Caco-2 (cell line): Measurements from ENCODE around the gene ZC2HC1C. TPM values are rescaled to one million over a fixed set of nuclear protein-coding genes. Genes with fewer than 3 reads are reported as not detected.

Experiments used
- BruUV-seq: library from RNA; stranded (reverse); fragments of 400-500 nt; replicated peaks from 2 replicates; lab custom pipeline; 2021; lab: Mats Ljungman, UMichigan
- CTCF ChIA-PET: fragments of 300-600 bp; sonication (Branson Sonifier 250); formaldehyde crosslinking; loops from one replicate; lab custom pipeline; 2022; ENCODE audit warnings: antibody characterized with exemption; lab: Charles Lee
- POLR2A ChIA-PET: fragments of 300-600 bp; sonication (Branson Sonifier 250); formaldehyde crosslinking; loops from one replicate; lab custom pipeline; 2022; ENCODE audit warnings: antibody characterized with exemption; lab: Charles Lee
- DNase-seq, 2 experiments: peaks; one replicate each; pipeline versions ENCODE4 v3.0.0 to v3.0.0-alpha.2; 2020 to 2022
- H3K27me3 ChIP-seq: replicated peaks from 2 replicates; pipeline ENCODE4 v1.6.0; 2011; ENCODE audit warnings: low read length; ENCODE audit not compliant: control insufficient read depth, insufficient read depth
- H3K36me3 ChIP-seq: 2 replicates; pipeline ENCODE4 v1.5.1; 2011; ENCODE audit warnings: low read length; ENCODE audit not compliant: control insufficient read depth, insufficient read depth
- H3K4me1 ChIP-seq: fragments of 250-450 bp; sonication (Bioruptor Pico); 2 replicates; pipeline ENCODE4 v1.5.1; 2020; ENCODE audit warnings: mild to moderate bottlenecking
- H3K4me3 ChIP-seq: 2 replicates; pipeline ENCODE4 v1.5.1; 2011; ENCODE audit warnings: low read depth, mild to moderate bottlenecking, control low read depth, low read length
- H3K9me3 ChIP-seq: fragments of 250-450 bp; sonication (Bioruptor Pico); 2 replicates; pipeline ENCODE4 v1.5.1; 2020; ENCODE audit warnings: mild to moderate bottlenecking, moderate library complexity
- H3K27ac Mint-ChIP-seq: one replicate; pipeline ENCODE4 v1.8.0; 2022; ENCODE audit warnings: mixed read lengths; ENCODE audit not compliant: unreplicated experiment
- H3K27me3 Mint-ChIP-seq: one replicate; pipeline ENCODE4 v1.8.0; 2022; ENCODE audit warnings: mixed read lengths; ENCODE audit not compliant: insufficient read depth, unreplicated experiment
- H3K36me3 Mint-ChIP-seq: one replicate; pipeline ENCODE4 v1.8.0; 2022; ENCODE audit warnings: mild to moderate bottlenecking, mixed read lengths; ENCODE audit not compliant: insufficient read depth, unreplicated experiment
- H3K4me1 Mint-ChIP-seq: one replicate; pipeline ENCODE4 v1.8.0; 2022; ENCODE audit warnings: low read depth, mixed read lengths; ENCODE audit not compliant: unreplicated experiment
- H3K4me3 Mint-ChIP-seq: one replicate; pipeline ENCODE4 v1.8.0; 2022; ENCODE audit warnings: mild to moderate bottlenecking, moderate library complexity, mixed read lengths; ENCODE audit not compliant: unreplicated experiment
- H3K9me3 Mint-ChIP-seq: one replicate; pipeline ENCODE4 v1.8.0; 2022; ENCODE audit warnings: mixed read lengths; ENCODE audit not compliant: unreplicated experiment
- CTCF ChIP-seq, 2 experiments: fragments of 200-600 bp in 1 of 2; IDR thresholded peaks; 1 replicate in 1 of 2; 2 replicates in 1 of 2; pipeline versions ENCODE4 v1.5.1 to v1.8.0; 2011 to 2022; ENCODE audit warnings: antibody characterized with exemption in 1 of 2, control low read depth in 1 of 2, inconsistent platforms in 1 of 2, low read depth in 1 of 2, low read length in 1 of 2, mild to moderate bottlenecking in 1 of 2, moderate library complexity in 1 of 2; ENCODE audit not compliant: insufficient read depth in 1 of 2, severe bottlenecking in 1 of 2, unreplicated experiment in 1 of 2
- intact Hi-C: fragments of 100-400 bp; cut with micrococcal nuclease; formaldehyde crosslinking; loops from one replicate; pipeline ENCODE4 v1.10.0; 2022; ENCODE audit not compliant: unreplicated experiment
- total RNA-seq: library from RNA; stranded (reverse); gene quantifications from 2 replicates; pipeline ENCODE4 v1.2.3, GENCODE V29; 2022

The ZC2HC1C gene
- total RNA-seq, 1 experiment from 2014 or later: 2.5 TPM

GRCh38 chr14:75063491-75064204 is 5.8 kb upstream of the ZC2HC1C start, which contains the start of gene ACYP1:
TSS of gene ACYP1 (minus strand) at chr14:75064024. CDS start at chr14:75063553, 471 bp downstream.
- Mint-ChIP-seq H3K4me3 (peak within 1 kb of the TSS; percentile 99), H3K36me3 (peaks cover 18% of the 10 kb centered on the region), H3K9me3 (peaks cover 9% of the 10 kb centered on the region), H3K27me3 (no peaks in the 10 kb centered on the region), H3K27ac (peak within 1 kb of the TSS; percentile 92), H3K4me1 (no peaks in the 10 kb centered on the region)
- H3K4me3 ChIP-seq: peak within 1 kb of the TSS; percentile 60
- CTCF ChIA-PET: interaction anchor here (0.7 to 1.7 kb wide), 5 partner anchors 25 to 158 kb away, joined by 3 to 11 read pairs (median 5); partner anchors contain the start of gene RPS6KL1
- no peaks in the 10 kb centered on the region for H3K27me3 ChIP-seq
- H3K36me3 ChIP-seq: no peaks in the 10 kb centered on the region
- no peaks in the 10 kb centered on the region for H3K4me1 ChIP-seq
- H3K9me3 ChIP-seq: no peaks in the 10 kb centered on the region
- DNase-seq: peak; percentile 93 to 95
- BruUV-seq: no TSS peak
- intact Hi-C loops: no loop called here
- POLR2A ChIA-PET: interaction anchor here (1.0 to 1.3 kb wide), 3 partner anchors 12 to 108 kb away, joined by 3 to 6 read pairs (median 4); partner anchors contain the start of genes NEK9 and PGF
- peak in 1 of 2 experiments; percentile 21 for TF ChIP-seq CTCF (IDR thresholded peaks at IDR 0.05; ENCODE audit: insufficient read depth in 1 of 2, low read depth in 1 of 2, low read length in 1 of 2, severe bottlenecking in 1 of 2, unreplicated experiment in 1 of 2)

- intact Hi-C loops: no loop called here
- CTCF ChIA-PET: interaction anchor here (0.7 to 1.7 kb wide), 5 partner anchors 24 to 158 kb away, joined by 3 to 11 read pairs (median 5); partner anchors contain the start of gene RPS6KL1
These were observed 5.3 kb upstream of the ZC2HC1C start for GRCh38 chr14:75064205-75064567.

More at GRCh38 chr14:75064205-75064567, 5.3 kb upstream of the ZC2HC1C start:
- Histone ChIP-seq H3K27me3 (no peaks in the 10 kb centered on the region), H3K36me3 (no peaks in the 10 kb centered on the region), H3K9me3 (no peaks in the 10 kb centered on the region), H3K4me3 (peak overlapping the region; percentile 60), H3K4me1 (no peaks in the 10 kb centered on the region)
- no peak for TF ChIP-seq CTCF (IDR thresholded peaks at IDR 0.05; ENCODE audit: insufficient read depth in 1 of 2, low read depth in 1 of 2, low read length in 1 of 2, severe bottlenecking in 1 of 2, unreplicated experiment in 1 of 2)
- POLR2A ChIA-PET: interaction anchor here (1.0 to 1.3 kb wide), 3 partner anchors 12 to 109 kb away, joined by 3 to 6 read pairs (median 4); partner anchors contain the start of genes NEK9 and PGF
- Mint-ChIP-seq H3K4me3 (peak overlapping the region; percentile 99), H3K9me3 (peaks cover 9% of the 10 kb centered on the region), H3K4me1 (no peaks in the 10 kb centered on the region), H3K27ac (peak overlapping the region; percentile 92), H3K27me3 (no peaks in the 10 kb centered on the region), H3K36me3 (peaks cover 16% of the 10 kb centered on the region)
- BruUV-seq: no TSS peak
- no peak for DNase-seq
